WERI-Rb-1 (cell line): Measurements from ENCODE around the gene KSR2.

ENCODE experiments used
- DNase-seq: peaks from one replicate; pipeline ENCODE4 v3.0.0-alpha.2; 2020
- H3K27ac ChIP-seq: fragments of 250-450 bp; sonication (Bioruptor Pico); 2 replicates; pipeline ENCODE4 v1.5.1; 2020; ENCODE audit warnings: mild to moderate bottlenecking, moderate library complexity
- H3K27me3 ChIP-seq: fragments of 250-450 bp; sonication (Bioruptor Pico); 2 replicates; pipeline ENCODE4 v1.5.1; 2021; ENCODE audit warnings: mild to moderate bottlenecking, low read depth, moderate library complexity; ENCODE audit not compliant: insufficient read depth, severe bottlenecking
- H3K36me3 ChIP-seq: fragments of 250-450 bp; sonication (Bioruptor Pico); 2 replicates; pipeline ENCODE4 v1.5.1; 2020; ENCODE audit warnings: mild to moderate bottlenecking, moderate library complexity
- H3K4me3 ChIP-seq: 2 replicates; pipeline ENCODE4 v1.5.1; 2011; ENCODE audit warnings: low read depth, mild to moderate bottlenecking, control low read depth, low read length
- H3K9me3 ChIP-seq: fragments of 250-450 bp; sonication (Bioruptor Pico); 2 replicates; pipeline ENCODE4 v1.5.1; 2021; ENCODE audit warnings: mild to moderate bottlenecking, moderate library complexity; ENCODE audit not compliant: severe bottlenecking
- CTCF ChIP-seq: IDR thresholded peaks from 2 replicates; pipeline ENCODE4 v1.5.1; 2011; ENCODE audit warnings: low read depth, mild to moderate bottlenecking, control low read depth, inconsistent platforms, low read length

Gene KSR2

GRCh38 chr12:117688446-117688845, 280.3 kb downstream of the KSR2 start:
- H3K36me3 ChIP-seq, result no peaks in the 10 kb centered on the region
- no peak overlapping the region for H3K27ac ChIP-seq
- no peaks in the 10 kb centered on the region for H3K9me3 ChIP-seq
- no peak for TF ChIP-seq CTCF
- H3K4me3 ChIP-seq, result no peak overlapping the region
- no peaks in the 10 kb centered on the region for H3K27me3 ChIP-seq
- no peak for DNase-seq

- no peaks in the 10 kb centered on the region for H3K36me3 ChIP-seq
- no peak for TF ChIP-seq CTCF
- no peak overlapping the region for H3K27ac ChIP-seq
- no peak for DNase-seq
- H3K27me3 ChIP-seq, result no peaks in the 10 kb centered on the region
- H3K4me3 ChIP-seq, result no peak overlapping the region
- no peaks in the 10 kb centered on the region for H3K9me3 ChIP-seq
Observed at GRCh38 chr12:117686911-117687377, 281.8 kb downstream of the KSR2 start.

GRCh38 chr12:117686210-117686609, 282.6 kb downstream of the KSR2 start:
- DNase-seq, result no peak
- Histone ChIP-seq H3K27me3 (no peaks in the 10 kb centered on the region), H3K4me3 (no peak overlapping the region), H3K36me3 (no peaks in the 10 kb centered on the region), H3K27ac (no peak overlapping the region), H3K9me3 (no peaks in the 10 kb centered on the region)
- TF ChIP-seq CTCF, result no peak

- no peak for TF ChIP-seq CTCF
- DNase-seq, result peak; percentile 42
- Histone ChIP-seq H3K4me3 (no peak overlapping the region), H3K27ac (no peak overlapping the region), H3K27me3 (peaks cover under 1% of the 10 kb centered on the region), H3K36me3 (no peaks in the 10 kb centered on the region), H3K9me3 (no peaks in the 10 kb centered on the region)
Observed at GRCh38 chr12:117685110-117685926, 283.5 kb downstream of the KSR2 start.

GRCh38 chr12:117684471-117684870, 284.3 kb downstream of the KSR2 start:
- no peak for DNase-seq
- Histone ChIP-seq H3K27me3 (peaks cover 3% of the 10 kb centered on the region), H3K27ac (no peak overlapping the region), H3K9me3 (no peaks in the 10 kb centered on the region), H3K4me3 (no peak overlapping the region), H3K36me3 (no peaks in the 10 kb centered on the region)
- TF ChIP-seq CTCF, result no peak
